Neural cell (in vitro differentiated cells): ENCODE measurements around the gene DYNC2LI1. TPM values are rescaled to one million over a fixed set of nuclear protein-coding genes. Genes with fewer than 3 reads are reported as not detected.

Experiments
- H2AFZ ChIP-seq: fragments of 200-600, 300-800 bp; sonication (generic), shearing (Covaris generic); 2 replicates; pipeline ENCODE4 v1.6.0; 2014; ENCODE audit warnings: low read depth, mild to moderate bottlenecking, antibody characterized with exemption, low read length, moderate library complexity
- H3F3A ChIP-seq: fragments of 200-600 bp; shearing (Covaris generic); 2 replicates; pipeline ENCODE4 v1.6.1; 2016; ENCODE audit warnings: mild to moderate bottlenecking, moderate library complexity, mixed read lengths, antibody characterized with exemption, low read length; ENCODE audit not compliant: insufficient read depth, poor library complexity, severe bottlenecking
- H3K27ac ChIP-seq: fragments of 200-600, 300-800 bp; sonication (generic), shearing (Covaris generic); 2 replicates; pipeline ENCODE4 v1.5.1; 2014; ENCODE audit warnings: mild to moderate bottlenecking, low read length, moderate library complexity
- H3K27me3 ChIP-seq: fragments of 300-800, 200-600 bp; sonication (generic), shearing (Covaris generic); 2 replicates; pipeline ENCODE4 v1.6.0; 2014; ENCODE audit warnings: mild to moderate bottlenecking, low read depth, low read length, moderate library complexity; ENCODE audit not compliant: insufficient read depth
- H3K36me3 ChIP-seq: fragments of 300-800, 200-600 bp; sonication (generic), shearing (Covaris generic); 2 replicates; pipeline ENCODE4 v1.5.1; 2014; ENCODE audit warnings: mild to moderate bottlenecking, antibody characterized with exemption, low read length, moderate library complexity; ENCODE audit not compliant: insufficient read depth
- H3K4me2 ChIP-seq: fragments of 300-800, 200-600 bp; sonication (generic), shearing (Covaris generic); 2 replicates; pipeline ENCODE4 v1.6.0; 2014; ENCODE audit warnings: mild to moderate bottlenecking, low read length
- H3K4me3 ChIP-seq: fragments of 300-800, 200-600 bp; sonication (generic), shearing (Covaris generic); 2 replicates; pipeline ENCODE4 v1.5.1; 2014; ENCODE audit warnings: mild to moderate bottlenecking, low read length, moderate library complexity
- H3K79me2 ChIP-seq: fragments of 200-600 bp; shearing (Covaris generic); replicated peaks from 2 replicates; pipeline ENCODE4 v1.6.0; 2014; ENCODE audit warnings: mild to moderate bottlenecking, low read length, moderate library complexity; ENCODE audit not compliant: insufficient read depth
- H3K9ac ChIP-seq: fragments of 300-800, 200-600 bp; sonication (generic), shearing (Covaris generic); 2 replicates; pipeline ENCODE4 v1.6.1; 2016; ENCODE audit warnings: mild to moderate bottlenecking, low read length, mixed read lengths
- H3K9me2 ChIP-seq: fragments of 200-600 bp; shearing (Covaris generic); 2 replicates; pipeline ENCODE4 v1.6.1; 2016; ENCODE audit warnings: mild to moderate bottlenecking, low read length, mixed read lengths; ENCODE audit not compliant: insufficient read depth
- H3K9me3 ChIP-seq: fragments of 200-600, 300-800 bp; sonication (generic), shearing (Covaris generic); 2 replicates; pipeline ENCODE4 v1.6.1; 2016; ENCODE audit warnings: mild to moderate bottlenecking, mixed run types, low read length, moderate library complexity, mixed read lengths
- H4K20me1 ChIP-seq: fragments of 200-600 bp; shearing (Covaris generic); 2 replicates; pipeline ENCODE4 v1.6.1; 2016; ENCODE audit warnings: mild to moderate bottlenecking, mixed run types; ENCODE audit not compliant: insufficient read depth
- CTCF ChIP-seq: fragments of 450-650 bp; IDR thresholded peaks from 2 replicates; pipeline ENCODE4 v1.5.1; 2014; ENCODE audit warnings: antibody characterized with exemption, mild to moderate bottlenecking, moderate library complexity; ENCODE audit not compliant: poor library complexity, severe bottlenecking
- EP300 ChIP-seq: fragments of 450-650 bp; conservative IDR thresholded peaks from 2 replicates; pipeline ENCODE4 v1.6.1; 2014; ENCODE audit warnings: antibody characterized with exemption, mild to moderate bottlenecking, moderate library complexity; ENCODE audit not compliant: poor library complexity, severe bottlenecking
- EZH2 ChIP-seq: fragments of 200-600, 300-800 bp; shearing (Covaris generic), sonication (generic); IDR thresholded peaks from 2 replicates; pipeline ENCODE4 v1.6.1; 2014; ENCODE audit warnings: antibody characterized with exemption, low read length, borderline replicate concordance, mild to moderate bottlenecking; ENCODE audit not compliant: insufficient read depth, poor library complexity, severe bottlenecking
- MXI1 ChIP-seq: fragments of 450-650 bp; conservative IDR thresholded peaks from 2 replicates; pipeline ENCODE4 v1.6.1; 2014; ENCODE audit warnings: antibody characterized with exemption, mild to moderate bottlenecking; ENCODE audit not compliant: poor library complexity, severe bottlenecking
- POLR2AphosphoS5 ChIP-seq: IDR thresholded peaks from 2 replicates; pipeline ENCODE4 v1.6.1; 2012
- RAD21 ChIP-seq: fragments of 450-650 bp; conservative IDR thresholded peaks from 2 replicates; pipeline ENCODE4 v1.6.1; 2014; ENCODE audit warnings: antibody characterized with exemption, mild to moderate bottlenecking, moderate library complexity
- SMC3 ChIP-seq: fragments of 450-650 bp; conservative IDR thresholded peaks from 2 replicates; pipeline ENCODE4 v1.6.1; 2014; ENCODE audit warnings: antibody characterized with exemption, mild to moderate bottlenecking, moderate library complexity; ENCODE audit not compliant: poor library complexity
- TAF1 ChIP-seq: IDR thresholded peaks from 2 replicates; pipeline ENCODE4 v1.6.1; 2012; ENCODE audit warnings: low read depth
- polyA plus RNA-seq: library from polyadenylated mRNA; depleted of rRNA; stranded (reverse); fragments of >200 nt; gene quantifications from 2 replicates; pipeline ENCODE4 v1.2.3, GENCODE V29; 2014
- TF ChIP-seq, protein P1 (sequence below): IDR thresholded peaks from 2 replicates; pipeline ENCODE4 v1.6.1; 2012; ENCODE audit warnings: borderline replicate concordance

DYNC2LI1 gene
- polyA plus RNA-seq, 1 donor from 2014 or later = 80.6 TPM

- H3K9ac ChIP-seq = no peak overlapping the region
- H3K4me2 ChIP-seq = no peak overlapping the region
- no peaks in the 10 kb centered on the region for H3K79me2 ChIP-seq
- TF ChIP-seq MXI1 (no peak), SMC3 (no peak), POLR2AphosphoS5 (no peak), EZH2 (no peak), RAD21 (no peak), CTCF (no peak), TAF1 (no peak), EP300 (no peak)
- TF ChIP-seq, protein P1, sequence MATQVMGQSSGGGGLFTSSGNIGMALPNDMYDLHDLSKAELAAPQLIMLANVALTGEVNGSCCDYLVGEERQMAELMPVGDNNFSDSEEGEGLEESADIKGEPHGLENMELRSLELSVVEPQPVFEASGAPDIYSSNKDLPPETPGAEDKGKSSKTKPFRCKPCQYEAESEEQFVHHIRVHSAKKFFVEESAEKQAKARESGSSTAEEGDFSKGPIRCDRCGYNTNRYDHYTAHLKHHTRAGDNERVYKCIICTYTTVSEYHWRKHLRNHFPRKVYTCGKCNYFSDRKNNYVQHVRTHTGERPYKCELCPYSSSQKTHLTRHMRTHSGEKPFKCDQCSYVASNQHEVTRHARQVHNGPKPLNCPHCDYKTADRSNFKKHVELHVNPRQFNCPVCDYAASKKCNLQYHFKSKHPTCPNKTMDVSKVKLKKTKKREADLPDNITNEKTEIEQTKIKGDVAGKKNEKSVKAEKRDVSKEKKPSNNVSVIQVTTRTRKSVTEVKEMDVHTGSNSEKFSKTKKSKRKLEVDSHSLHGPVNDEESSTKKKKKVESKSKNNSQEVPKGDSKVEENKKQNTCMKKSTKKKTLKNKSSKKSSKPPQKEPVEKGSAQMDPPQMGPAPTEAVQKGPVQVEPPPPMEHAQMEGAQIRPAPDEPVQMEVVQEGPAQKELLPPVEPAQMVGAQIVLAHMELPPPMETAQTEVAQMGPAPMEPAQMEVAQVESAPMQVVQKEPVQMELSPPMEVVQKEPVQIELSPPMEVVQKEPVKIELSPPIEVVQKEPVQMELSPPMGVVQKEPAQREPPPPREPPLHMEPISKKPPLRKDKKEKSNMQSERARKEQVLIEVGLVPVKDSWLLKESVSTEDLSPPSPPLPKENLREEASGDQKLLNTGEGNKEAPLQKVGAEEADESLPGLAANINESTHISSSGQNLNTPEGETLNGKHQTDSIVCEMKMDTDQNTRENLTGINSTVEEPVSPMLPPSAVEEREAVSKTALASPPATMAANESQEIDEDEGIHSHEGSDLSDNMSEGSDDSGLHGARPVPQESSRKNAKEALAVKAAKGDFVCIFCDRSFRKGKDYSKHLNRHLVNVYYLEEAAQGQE = no peak
- H3K27me3 ChIP-seq = no peaks in the 10 kb centered on the region
- H2AFZ ChIP-seq = no peak overlapping the region
- H3K9me2 ChIP-seq = no peaks in the 10 kb centered on the region
- no peaks in the 10 kb centered on the region for H4K20me1 ChIP-seq
- no peak overlapping the region for H3K4me3 ChIP-seq
- no peaks in the 10 kb centered on the region for H3K9me3 ChIP-seq
- no peaks in the 10 kb centered on the region for H3K36me3 ChIP-seq
- H3F3A ChIP-seq = no peaks in the 10 kb centered on the region
- H3K27ac ChIP-seq = no peak overlapping the region
Observed at GRCh38 chr2:43752302-43752701, 21.5 kb upstream of the DYNC2LI1 start.

- Histone ChIP-seq H3K27me3 (no peaks in the 10 kb centered on the region), H4K20me1 (no peaks in the 10 kb centered on the region), H3K9ac (no peak overlapping the region), H3K9me2 (no peaks in the 10 kb centered on the region), H3K36me3 (no peaks in the 10 kb centered on the region), H3F3A (no peaks in the 10 kb centered on the region), H3K9me3 (no peaks in the 10 kb centered on the region), H3K27ac (no peak overlapping the region), H3K4me3 (no peak overlapping the region), H2AFZ (no peak overlapping the region), H3K79me2 (no peaks in the 10 kb centered on the region), H3K4me2 (no peak overlapping the region)
- TF ChIP-seq RAD21 (no peak), EP300 (no peak), TAF1 (no peak), POLR2AphosphoS5 (no peak), SMC3 (no peak), CTCF (no peak), MXI1 (no peak), EZH2 (no peak)
- TF ChIP-seq, protein P1 = no peak
Observed at GRCh38 chr2:43754180-43754579, 19.7 kb upstream of the DYNC2LI1 start.
